ENCODE results near the gene STX1A.

Gene STX1A

GRCh38 chr7:73706126-73707044 lies 13.1 kb downstream of the STX1A start:
- no peak for DNase-seq

DNA sequence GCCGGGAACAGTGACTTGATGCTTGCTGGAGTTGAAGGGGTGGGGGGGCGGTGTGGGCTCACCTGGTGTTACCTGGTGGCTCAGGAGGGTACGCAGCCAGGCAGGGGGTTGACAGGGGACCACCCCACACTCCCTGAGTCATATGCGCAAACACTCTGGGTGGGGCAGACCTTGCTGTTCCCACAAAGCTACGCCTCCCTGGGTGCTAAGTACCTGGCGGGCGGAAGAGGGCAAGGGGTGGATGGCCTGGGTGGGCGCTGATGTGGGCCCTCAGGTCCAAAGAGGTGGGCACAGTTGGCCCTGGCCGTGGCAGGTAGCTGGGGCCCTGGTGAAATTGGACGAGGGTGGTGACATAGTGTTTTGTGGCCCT lies 13.9 kb downstream of the STX1A start:
- DNase-seq, result no peak

- no peak for DNase-seq
Measured at GRCh38 chr7:73704640-73705550, 14.6 kb downstream of the STX1A start.

DNA sequence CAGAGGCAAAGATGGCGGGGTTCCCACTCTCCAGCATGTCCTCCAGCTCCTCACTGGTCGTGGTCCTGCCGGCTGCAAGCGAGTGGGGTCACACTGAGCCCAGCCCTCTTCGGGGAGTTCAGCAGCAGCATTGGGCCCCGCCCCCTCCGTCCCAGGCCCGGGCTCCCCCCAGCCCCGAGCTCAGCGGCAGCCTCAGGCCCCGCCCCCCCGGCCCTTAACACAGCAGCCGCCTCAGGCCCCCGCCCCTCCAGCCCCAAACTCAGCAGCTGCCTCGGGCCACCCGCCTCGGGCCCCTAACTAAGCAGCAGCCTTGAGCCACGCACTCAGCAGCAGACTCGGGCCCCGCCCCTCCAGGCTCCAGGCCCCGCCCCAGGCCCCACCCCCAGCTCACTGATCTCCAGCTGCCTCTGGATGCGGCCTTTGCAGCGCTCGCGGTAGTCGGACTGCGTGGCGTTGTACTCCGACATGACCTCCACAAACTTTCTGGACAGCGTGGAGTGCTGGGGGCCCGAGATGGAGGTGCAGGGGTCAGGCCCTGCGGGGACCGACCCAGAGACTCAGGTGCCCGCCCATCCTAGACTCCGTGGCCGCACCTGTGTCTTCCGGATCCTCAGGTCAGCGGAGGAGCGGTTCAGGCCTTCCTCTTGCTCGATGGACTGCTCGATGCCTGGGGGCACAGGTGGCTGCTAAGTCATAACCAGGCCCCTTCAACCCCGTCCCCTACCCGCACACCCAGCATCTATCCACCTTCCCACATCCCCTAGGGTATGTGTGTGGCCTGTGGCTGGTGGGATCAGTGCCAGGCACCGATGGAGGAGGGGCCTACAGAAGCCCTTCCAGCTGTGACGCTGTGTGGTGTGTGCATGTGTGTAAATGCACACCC lies 15.5 kb downstream of the STX1A start:
- peak; percentile 30 for DNase-seq

GRCh38 chr7:73703225-73703624 lies 16.2 kb downstream of the STX1A start:
- DNase-seq, result no peak

DNA sequence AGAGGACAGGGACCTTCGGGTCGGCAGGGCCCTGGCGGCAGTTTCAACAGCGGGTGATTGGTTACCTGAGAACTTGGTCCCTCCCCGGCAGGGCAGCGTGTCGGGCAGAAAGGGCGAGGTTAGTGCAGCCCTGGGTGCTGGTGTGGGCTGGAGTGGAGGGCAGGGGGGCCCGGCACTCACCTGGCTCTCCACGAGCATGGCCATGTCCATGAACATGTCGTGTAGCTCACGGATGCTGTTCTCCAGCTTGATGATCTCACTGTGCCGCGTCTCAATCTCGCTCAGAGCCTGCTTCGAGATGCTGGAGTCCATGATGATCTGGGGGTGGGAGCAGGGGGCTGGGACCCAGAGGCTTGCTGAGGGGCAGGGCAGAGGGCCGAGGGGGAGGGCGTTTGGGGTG lies 16.8 kb downstream of the STX1A start:
- no peak for DNase-seq

DNA sequence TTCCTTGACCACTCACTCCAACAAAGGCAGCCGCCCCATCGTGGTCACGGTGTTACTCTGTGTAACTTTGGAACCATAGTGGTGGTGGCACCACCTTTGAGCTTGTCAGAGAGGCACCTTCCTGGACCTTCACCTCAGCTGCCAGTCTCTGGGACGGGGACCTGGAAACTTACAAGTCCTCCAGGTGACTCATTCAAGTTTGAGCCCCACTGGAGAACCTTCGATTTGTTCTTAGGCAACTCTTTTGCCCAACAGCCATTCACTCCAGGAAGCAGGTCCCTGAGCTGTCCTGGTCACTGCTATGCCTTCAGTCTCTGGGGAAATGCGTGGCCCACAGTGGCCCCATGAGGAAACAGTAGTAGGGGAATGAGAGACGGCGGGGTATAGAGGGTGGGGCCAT lies 17.2 kb downstream of the STX1A start:
- DNase-seq, result no peak

GRCh38 chr7:73701357-73701995 lies 18.0 kb downstream of the STX1A start:
- peak; percentile 46 for DNase-seq

DNA sequence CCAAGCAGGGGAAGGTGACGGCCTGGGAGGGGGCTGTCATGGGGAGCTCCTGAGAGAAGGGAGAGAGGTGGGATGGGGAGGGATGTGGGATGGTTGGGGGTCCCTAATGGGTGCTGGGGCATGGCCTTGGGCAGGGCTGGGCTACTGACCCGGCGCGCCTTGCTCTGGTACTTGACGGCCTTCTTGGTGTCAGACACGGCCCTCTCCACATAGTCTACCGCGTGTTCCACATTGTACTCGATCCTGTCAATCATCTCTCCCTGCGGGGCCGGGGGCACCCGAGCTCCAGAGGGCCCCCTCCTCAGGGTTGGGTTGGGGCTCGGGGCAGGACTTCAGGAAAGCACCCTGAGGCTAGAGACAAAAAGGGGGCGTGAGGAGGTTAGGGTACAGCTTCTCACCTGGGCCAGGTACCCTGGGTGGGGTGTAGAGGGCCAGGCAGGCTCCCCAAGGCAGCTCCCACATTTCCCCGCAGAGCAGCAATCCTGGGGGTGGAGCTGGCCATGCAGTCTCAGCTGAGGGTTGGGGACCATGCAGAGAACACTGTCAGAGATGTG lies 18.8 kb downstream of the STX1A start:
- DNase-seq, result no peak

GRCh38 chr7:73700069-73700423 lies 19.4 kb downstream of the STX1A start:
- no peak for DNase-seq

DNA sequence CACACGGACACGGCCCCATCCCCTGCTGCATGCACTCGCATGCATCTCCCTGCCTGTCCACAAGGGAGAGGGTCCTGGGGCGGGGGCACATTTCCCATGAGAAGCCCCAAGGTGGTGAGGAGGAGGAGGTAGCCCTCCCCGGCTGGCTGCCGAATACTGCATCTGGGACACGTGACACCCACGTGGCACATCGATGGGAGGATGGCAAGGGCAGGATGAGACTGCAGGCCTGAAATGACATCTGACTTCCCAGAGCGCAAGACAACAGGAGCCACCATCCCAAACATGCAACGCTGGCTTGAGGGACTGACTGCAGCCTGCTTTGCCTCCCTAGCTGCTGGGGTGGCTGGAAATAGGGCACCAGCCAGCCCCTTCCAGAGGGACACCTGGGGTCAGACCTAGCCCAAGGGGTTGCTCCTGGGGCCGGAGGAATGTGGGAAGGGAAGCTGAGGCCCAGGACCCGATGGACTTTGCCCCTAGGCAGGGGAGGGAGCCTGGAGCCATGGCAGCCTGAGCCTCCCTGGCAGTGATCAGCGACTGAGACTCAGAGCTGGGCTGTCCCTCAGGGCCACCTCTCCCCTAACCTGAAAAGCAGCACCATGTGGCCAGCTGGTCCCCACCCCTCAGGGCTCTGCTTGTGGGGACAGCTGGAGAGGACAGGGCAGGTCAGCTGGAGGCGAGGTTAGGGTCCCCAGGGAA lies 19.9 kb downstream of the STX1A start:
- no peak for DNase-seq

DNA sequence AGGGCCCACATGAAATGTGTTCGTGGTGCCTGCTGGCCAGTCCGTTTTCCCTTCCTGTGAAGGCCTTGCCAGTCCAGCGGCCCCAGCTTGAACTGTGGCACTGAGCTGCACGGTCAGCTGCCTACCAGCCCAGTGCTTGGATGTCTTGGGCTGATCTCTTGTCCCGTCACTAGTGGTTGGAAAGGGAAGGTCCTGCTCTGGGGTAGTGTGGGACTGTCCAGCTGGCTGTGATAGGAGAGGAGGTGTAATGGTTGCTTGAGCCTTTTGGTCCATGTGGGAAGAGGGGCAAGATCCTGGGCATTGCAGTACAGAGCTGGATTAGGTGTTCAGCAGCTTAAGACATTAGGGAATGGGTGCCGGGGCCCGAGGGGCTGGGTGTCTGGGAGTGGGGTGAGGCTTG lies 21.1 kb downstream of the STX1A start:
- DNase-seq, result no peak

DNA sequence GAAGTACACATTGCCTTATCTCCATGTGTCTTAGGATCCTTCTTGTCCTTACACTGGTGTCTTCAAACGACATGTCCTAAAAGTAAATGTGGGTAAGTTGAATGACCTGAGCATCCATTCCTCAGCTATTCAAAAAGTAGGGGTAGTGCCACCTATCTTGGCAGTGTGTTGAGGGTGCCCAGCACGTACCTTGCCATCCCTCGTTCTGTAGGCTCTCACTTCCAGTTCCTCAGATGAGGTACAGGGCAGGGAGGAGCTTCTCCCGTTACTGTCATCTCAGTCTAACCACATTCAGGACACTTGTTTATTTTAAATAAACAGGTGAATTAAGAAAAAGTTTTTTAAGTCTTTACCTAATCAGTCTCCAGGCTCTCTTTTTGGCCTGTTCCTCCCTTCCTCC lies 23.1 kb downstream of the STX1A start:
- DNase-seq, result no peak

DNA sequence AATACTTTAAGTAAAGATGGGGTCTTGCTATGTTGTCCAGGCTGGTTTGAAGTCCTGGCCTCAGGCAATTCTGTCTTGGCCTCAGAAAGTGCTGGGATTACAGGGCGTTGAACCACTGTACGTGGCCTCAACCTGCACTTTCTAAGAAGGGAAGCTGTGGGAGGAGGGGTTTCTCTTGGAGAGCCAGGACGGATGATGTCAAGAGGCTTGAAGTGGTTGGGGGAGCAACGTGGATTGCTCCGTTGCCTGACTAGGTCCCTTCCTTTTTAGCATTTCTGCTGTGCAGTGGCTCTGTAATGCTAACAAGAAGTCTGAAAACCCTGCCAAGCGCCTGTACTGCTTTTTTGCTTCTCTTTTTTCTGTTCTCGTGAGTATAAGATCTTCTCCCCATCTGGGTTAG lies 28.8 kb downstream of the STX1A start:
- DNase-seq, result no peak

GRCh38 chr7:73688288-73688687 lies 31.2 kb downstream of the STX1A start:
- DNase-seq, result no peak

DNA sequence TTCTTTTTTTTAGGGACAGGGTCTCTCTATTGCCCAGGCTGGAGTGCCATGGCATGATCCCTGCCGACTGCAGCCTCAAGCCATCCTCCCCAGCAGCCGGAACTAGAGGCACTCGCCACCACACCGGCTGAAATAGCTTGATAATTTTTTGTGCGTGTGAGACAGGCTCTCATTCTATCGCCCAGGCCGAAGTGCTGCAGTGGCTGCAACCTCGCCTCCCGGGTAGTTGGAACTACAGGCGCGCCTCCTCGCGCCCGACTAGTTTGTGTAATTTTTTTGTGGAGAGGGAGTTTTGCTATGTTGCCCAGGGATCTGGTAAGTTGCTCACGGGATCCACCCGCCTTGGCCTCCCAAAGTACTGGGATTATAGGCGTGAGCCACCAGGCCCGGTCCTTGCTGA lies 34.2 kb downstream of the STX1A start:
- DNase-seq, result no peak

DNA sequence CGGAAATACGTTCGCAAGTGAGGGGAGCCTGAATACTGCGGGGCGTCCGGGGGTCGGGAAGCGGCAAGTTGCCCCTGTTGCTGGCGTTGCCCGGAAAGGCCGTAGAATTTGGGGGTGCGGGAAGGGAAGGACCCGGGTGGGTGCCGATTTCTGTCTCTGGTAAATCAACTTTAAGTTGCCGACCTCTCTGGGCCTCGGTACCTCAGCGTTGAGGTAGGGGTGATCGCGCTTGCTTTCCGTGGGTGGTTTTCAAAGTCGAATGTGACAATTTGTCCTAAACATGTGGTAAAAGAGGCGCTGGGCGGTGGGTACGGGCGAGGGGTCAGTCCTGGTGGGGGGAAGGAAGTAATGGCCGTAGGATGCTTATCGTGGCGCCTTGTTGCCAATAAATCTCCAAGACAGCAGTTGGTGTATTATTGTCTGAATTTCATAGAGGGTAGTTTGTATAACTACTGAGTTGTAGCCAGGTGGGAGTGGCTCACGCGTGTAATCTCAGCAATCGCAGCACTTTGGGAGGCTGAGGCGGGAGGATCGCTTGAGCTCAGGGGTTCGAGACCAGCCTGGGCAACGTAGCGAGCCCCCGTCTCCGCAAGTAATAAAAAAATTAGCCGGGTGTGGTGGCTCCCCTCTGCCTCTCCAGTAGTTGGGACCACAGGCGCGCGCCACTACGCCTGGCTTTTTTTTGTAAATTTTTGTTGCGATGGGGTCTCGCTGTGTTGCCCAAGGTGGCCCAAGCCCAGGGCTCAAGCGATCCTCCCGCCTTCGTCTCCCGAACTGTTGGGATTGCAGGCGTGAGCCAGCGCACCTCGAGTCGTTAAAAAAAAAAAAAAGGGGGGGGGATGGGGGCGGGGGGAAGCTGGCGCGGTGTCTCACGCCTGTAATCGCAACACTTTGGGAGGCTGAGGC lies 35.4 kb downstream of the STX1A start:
- no peak for DNase-seq

DNA sequence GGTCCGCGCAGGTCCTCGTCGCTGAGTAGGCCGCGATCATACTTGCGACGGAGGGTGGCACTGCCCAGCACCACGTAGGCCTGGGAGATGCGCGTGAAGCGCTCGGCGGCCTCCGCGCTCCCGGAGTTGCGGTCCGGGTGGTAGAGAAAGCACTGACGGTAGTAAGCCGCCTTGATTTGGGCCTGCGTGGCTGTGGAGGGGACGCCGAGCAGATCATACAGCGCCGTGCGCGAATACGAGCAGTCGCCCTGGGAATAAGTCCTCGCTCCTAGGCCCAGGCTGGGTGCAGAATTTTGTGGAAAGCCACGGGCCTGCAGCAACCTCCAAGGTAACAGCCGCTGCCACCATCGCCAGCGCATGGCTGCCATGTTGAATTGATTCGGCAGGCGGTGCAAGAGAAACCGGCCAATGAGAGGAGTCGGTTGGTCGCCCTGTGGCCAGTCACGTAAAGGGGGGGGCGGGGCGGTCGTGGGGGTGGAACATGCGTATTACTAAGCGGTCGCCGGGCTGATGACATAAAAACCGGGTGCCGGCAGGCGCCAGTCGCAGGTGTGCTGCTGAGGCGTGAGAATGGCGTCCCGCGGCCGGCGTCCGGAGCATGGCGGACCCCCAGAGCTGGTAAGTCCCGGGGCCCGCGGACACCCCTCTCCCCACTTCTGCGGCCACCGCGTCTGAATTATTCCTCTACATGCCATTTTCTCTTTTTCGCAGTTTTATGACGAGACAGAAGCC lies 36.2 kb downstream of the STX1A start, which contains the start of the genes BUD23 and DNAJC30:
BUD23 (plus strand) TSS at position 542 of the 732 bp plus-strand sequence; CDS start at position 571, 29 bp downstream.
DNAJC30 (minus strand) TSS at position 398 of the 732 bp plus-strand sequence; CDS start at position 368, 30 bp downstream.
- peak; percentile 95 for DNase-seq

DNA sequence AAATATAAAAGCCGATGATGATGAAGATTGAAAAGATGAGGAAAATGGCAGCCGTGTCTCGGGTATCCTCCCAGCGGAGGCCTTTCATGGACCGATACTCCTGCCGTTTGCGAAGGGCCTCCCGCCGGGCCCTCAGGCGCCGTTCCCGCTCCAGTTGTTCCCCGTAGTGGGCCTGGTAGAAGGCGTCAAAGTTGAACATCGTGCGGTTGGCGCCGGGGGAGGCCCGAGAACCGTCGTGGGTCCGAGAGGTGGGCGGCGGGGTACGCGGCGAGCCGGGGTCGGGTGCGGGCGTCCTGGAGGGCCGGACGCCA lies 36.8 kb downstream of the STX1A start:
- DNase-seq, result no peak

GRCh38 chr7:73681031-73681430 lies 38.4 kb downstream of the STX1A start:
- DNase-seq, result no peak

All from CD4-positive, alpha-beta T cell treated with Interleukin-10 for 1 hour (primary cell).